Measurements from ENCODE around the gene PRKG1. TPM values are rescaled to one million over a fixed set of nuclear protein-coding genes. Genes with fewer than 3 reads are reported as not detected.
"Not testable (repeated sequence)": the region's sequence is repeated elsewhere in the genome, so short reads cannot be mapped to it uniquely, and the experiment has no call there.

The PRKG1 gene
- total RNA-seq, 1 donor from 2014 or later = 22.8 TPM

GRCh38 chr10:51745397-51745796 lies 671.1 kb downstream of the PRKG1 start:
- Mint-ChIP-seq H3K27ac (ENCODE audit: unreplicated experiment) (no peak overlapping the region), H3K36me3 (ENCODE audit: low read depth) (no peaks in the 10 kb centered on the region), H3K27me3 (ENCODE audit: low read depth) (no peaks in the 10 kb centered on the region), H3K9me3 (ENCODE audit: low read depth) (no peaks in the 10 kb centered on the region), H3K4me3 (ENCODE audit: unreplicated experiment) (no peak overlapping the region), H3K4me1 (ENCODE audit: low read depth) (peaks cover 3% of the 10 kb centered on the region)
- no peak for DNase-seq (ENCODE audit: low spot score)
- no peak for TF ChIP-seq CTCF (IDR thresholded peaks at IDR 0.05)

GRCh38 chr10:51747216-51747615 lies 672.9 kb downstream of the PRKG1 start:
- H3K4me1 Mint-ChIP-seq (ENCODE audit: low read depth) = peaks cover 3% of the 10 kb centered on the region
- no peak overlapping the region for H3K4me3 Mint-ChIP-seq (ENCODE audit: unreplicated experiment)
- H3K36me3 Mint-ChIP-seq (ENCODE audit: low read depth) = no peaks in the 10 kb centered on the region
- no peak overlapping the region for H3K27ac Mint-ChIP-seq (ENCODE audit: unreplicated experiment)
- no peak for DNase-seq (ENCODE audit: low spot score)
- no peaks in the 10 kb centered on the region for H3K27me3 Mint-ChIP-seq (ENCODE audit: low read depth)
- TF ChIP-seq CTCF (IDR thresholded peaks at IDR 0.05) = no peak
- H3K9me3 Mint-ChIP-seq (ENCODE audit: low read depth) = no peaks in the 10 kb centered on the region

- TF ChIP-seq CTCF (IDR thresholded peaks at IDR 0.05) = no peak
- Mint-ChIP-seq H3K27me3 (ENCODE audit: low read depth) (no peaks in the 10 kb centered on the region), H3K9me3 (ENCODE audit: low read depth) (no peaks in the 10 kb centered on the region), H3K4me3 (ENCODE audit: unreplicated experiment) (no peak overlapping the region), H3K4me1 (ENCODE audit: low read depth) (no peaks in the 10 kb centered on the region), H3K27ac (ENCODE audit: unreplicated experiment) (no peak overlapping the region), H3K36me3 (ENCODE audit: low read depth) (no peaks in the 10 kb centered on the region)
- no peak for DNase-seq (ENCODE audit: low spot score)
These were observed 674.7 kb downstream of the PRKG1 start for GRCh38 chr10:51748959-51749358.

GRCh38 chr10:51758366-51758765 lies 684.1 kb downstream of the PRKG1 start:
- TF ChIP-seq CTCF (IDR thresholded peaks at IDR 0.05) = no peak
- no peaks in the 10 kb centered on the region for H3K9me3 Mint-ChIP-seq (ENCODE audit: low read depth)

GRCh38 chr10:51758838-51759237 lies 684.6 kb downstream of the PRKG1 start:
- not testable (repeated sequence) for H3K9me3 Mint-ChIP-seq (ENCODE audit: low read depth); H3K27me3 Mint-ChIP-seq (ENCODE audit: low read depth)

More at GRCh38 chr10:51758366-51758765, 684.1 kb downstream of the PRKG1 start:
- Mint-ChIP-seq H3K27ac (ENCODE audit: unreplicated experiment) (no peak overlapping the region), H3K36me3 (ENCODE audit: low read depth) (no peaks in the 10 kb centered on the region), H3K27me3 (ENCODE audit: low read depth) (no peaks in the 10 kb centered on the region), H3K4me3 (ENCODE audit: unreplicated experiment) (no peak overlapping the region), H3K4me1 (ENCODE audit: low read depth) (no peaks in the 10 kb centered on the region)
- no peak for DNase-seq (ENCODE audit: low spot score)

GRCh38 chr10:51759896-51760534 lies 685.7 kb downstream of the PRKG1 start:
- Mint-ChIP-seq H3K36me3 (ENCODE audit: low read depth) (no peaks in the 10 kb centered on the region), H3K27me3 (ENCODE audit: low read depth) (no peaks in the 10 kb centered on the region), H3K4me3 (ENCODE audit: unreplicated experiment) (no peak overlapping the region), H3K27ac (ENCODE audit: unreplicated experiment) (no peak overlapping the region), H3K9me3 (ENCODE audit: low read depth) (no peaks in the 10 kb centered on the region), H3K4me1 (ENCODE audit: low read depth) (no peaks in the 10 kb centered on the region)
- no peak for TF ChIP-seq CTCF (IDR thresholded peaks at IDR 0.05)
- no peak for DNase-seq (ENCODE audit: low spot score)

More at GRCh38 chr10:51758838-51759237, 684.6 kb downstream of the PRKG1 start:
- not testable (repeated sequence) for H3K4me1 Mint-ChIP-seq (ENCODE audit: low read depth); H3K4me3 Mint-ChIP-seq (ENCODE audit: unreplicated experiment); DNase-seq (ENCODE audit: low spot score); H3K36me3 Mint-ChIP-seq (ENCODE audit: low read depth); H3K27ac Mint-ChIP-seq (ENCODE audit: unreplicated experiment)

Measured in chondrocyte (in vitro differentiated cells).